H1 (cell line): ENCODE measurements around the gene TLCD2. TPM values are rescaled to one million over a fixed set of nuclear protein-coding genes. Genes with fewer than 3 reads are reported as not detected.

Experiments
- CTCF ChIA-PET: fragments of 300-600 bp; sonication (Branson Sonifier 250); formaldehyde crosslinking; loops from one replicate; lab custom pipeline; 2021; ENCODE audit not compliant: partially characterized antibody; lab: Charles Lee
- POLR2A ChIA-PET: fragments of 300-600 bp; sonication (Branson Sonifier 250); formaldehyde crosslinking; loops from one replicate; lab custom pipeline; 2021; ENCODE audit warnings: inconsistent platforms; ENCODE audit not compliant: partially characterized antibody; lab: Charles Lee
- DNase-seq, 2 experiments: peaks; one replicate each; pipeline versions ENCODE4 v3.0.0 to v3.0.0-alpha.2; 2010 to 2022; ENCODE audit warnings: low spot score in 2 of 2, low read depth in 1 of 2, mixed read lengths in 1 of 2
- FAIRE-seq: peaks from 2 replicates; lab custom pipeline; 2011; peaks lifted over from hg19 to GRCh38; lab: Jason Lieb, UNC
- H2AFZ ChIP-seq: 2 replicates; pipeline ENCODE4 v1.8.1; 2012; ENCODE audit warnings: low read length, inconsistent platforms
- H2AK5ac ChIP-seq: 2 replicates; pipeline ENCODE4 v1.6.1; 2013; ENCODE audit warnings: low read depth, low read length
- H2BK120ac ChIP-seq: replicated peaks from 2 replicates; pipeline ENCODE3; 2013; ENCODE audit warnings: low read depth, low read length, inconsistent platforms
- H2BK12ac ChIP-seq: 2 replicates; pipeline ENCODE4 v1.6.1; 2013; ENCODE audit warnings: low read depth, low read length
- H2BK15ac ChIP-seq: 2 replicates; pipeline ENCODE4 v1.6.1; 2013; ENCODE audit warnings: low read length
- H2BK20ac ChIP-seq: 2 replicates; pipeline ENCODE4 v1.6.1; 2013; ENCODE audit warnings: low read length
- H2BK5ac ChIP-seq: 2 replicates; pipeline ENCODE4 v1.6.1; 2013; ENCODE audit warnings: low read depth, low read length
- H3K14ac ChIP-seq: 2 replicates; pipeline ENCODE4 v1.6.1; 2013; ENCODE audit warnings: inconsistent platforms; ENCODE audit not compliant: insufficient read length
- H3K18ac ChIP-seq: 2 replicates; pipeline ENCODE4 v1.6.1; 2013; ENCODE audit warnings: low read length; ENCODE audit errors: extremely low read depth
- H3K23ac ChIP-seq: 2 replicates; pipeline ENCODE4 v1.6.1; 2013; ENCODE audit warnings: inconsistent platforms; ENCODE audit not compliant: insufficient read length
- H3K23me2 ChIP-seq: 2 replicates; pipeline ENCODE4 v1.6.1; 2013; ENCODE audit warnings: low read depth, low read length
- H3K27ac ChIP-seq: 2 replicates; pipeline ENCODE4 v1.6.1; 2011; ENCODE audit warnings: low read depth, low read length, inconsistent platforms
- H3K27me3 ChIP-seq, 4 experiments: replicated peaks in 1 of 4; 1 replicate in 1 of 4; 2 replicates in 3 of 4; pipeline versions ENCODE4 v1.6.1 to v1.8.1; 2011 to 2013; ENCODE audit warnings: low read length in 3 of 4, mild to moderate bottlenecking in 3 of 4, inconsistent platforms in 2 of 4, mixed read lengths in 2 of 4, moderate library complexity in 1 of 4; ENCODE audit not compliant: control insufficient read depth in 3 of 4, insufficient read depth in 3 of 4; ENCODE audit errors: extremely low read depth in 1 of 4
- H3K36me3 ChIP-seq, 4 experiments: 2 replicates each; pipeline versions ENCODE4 v1.6.1 to v1.8.1; 2011 to 2013; ENCODE audit warnings: mild to moderate bottlenecking in 4 of 4, low read length in 3 of 4, moderate library complexity in 2 of 4, control low read depth in 1 of 4, inconsistent platforms in 1 of 4; ENCODE audit not compliant: insufficient read depth in 4 of 4, control insufficient read depth in 2 of 4
- H3K4ac ChIP-seq: replicated peaks from 2 replicates; pipeline ENCODE3; 2013; ENCODE audit warnings: low read length, low read depth, mixed read lengths, inconsistent platforms; ENCODE audit not compliant: insufficient read length
- H3K4me1 ChIP-seq, 4 experiments: replicated peaks in 1 of 4; 1 replicate in 1 of 4; 2 replicates in 3 of 4; pipeline versions ENCODE4 v1.6.1 to v1.8.1; 2011 to 2013; ENCODE audit warnings: low read length in 3 of 4, inconsistent platforms in 2 of 4, mixed read lengths in 1 of 4; ENCODE audit not compliant: insufficient read depth in 4 of 4, control insufficient read depth in 3 of 4
- H3K4me2 ChIP-seq, 2 experiments: 2 replicates each; pipeline versions ENCODE4 v1.6.1 to v1.8.1; 2011 to 2013; ENCODE audit warnings: low read depth in 2 of 2, low read length in 2 of 2, control low read depth in 1 of 2, inconsistent platforms in 1 of 2, mild to moderate bottlenecking in 1 of 2; ENCODE audit not compliant: insufficient read depth in 1 of 2
- H3K4me3 ChIP-seq, 4 experiments: fragments of 200-600, 300-600 bp in 1 of 4; sonication (generic), shearing (Covaris generic), sonication (Bioruptor Twin) in 1 of 4; 2 replicates each; pipeline versions ENCODE4 v1.5.1 to v1.8.1; 2011 to 2016; ENCODE audit warnings: low read length in 4 of 4, low read depth in 3 of 4, control low read depth in 2 of 4, inconsistent platforms in 2 of 4, mild to moderate bottlenecking in 2 of 4, mixed read lengths in 1 of 4, moderate library complexity in 1 of 4; ENCODE audit not compliant: insufficient read depth in 2 of 4; ENCODE audit errors: extremely low read depth in 1 of 4
- H3K56ac ChIP-seq: replicated peaks from 2 replicates; pipeline ENCODE3; 2013; ENCODE audit warnings: low read depth, mild to moderate bottlenecking, mixed read lengths, low read length, inconsistent platforms; ENCODE audit not compliant: insufficient read length
- H3K79me1 ChIP-seq: 2 replicates; pipeline ENCODE4 v1.6.1; 2013; ENCODE audit warnings: low read depth, low read length, control low read depth
- H3K79me2 ChIP-seq, 2 experiments: 2 replicates each; pipeline versions ENCODE4 v1.6.1 to v1.8.1; 2012 to 2013; ENCODE audit warnings: low read length in 2 of 2, mild to moderate bottlenecking in 2 of 2, inconsistent platforms in 1 of 2; ENCODE audit not compliant: insufficient read depth in 2 of 2, control insufficient read depth in 1 of 2
- H3K9ac ChIP-seq, 4 experiments: replicated peaks in 1 of 4; 1 replicate in 1 of 4; 2 replicates in 3 of 4; pipeline versions ENCODE4 v1.6.1 to v1.8.1; 2011 to 2013; ENCODE audit warnings: low read depth in 3 of 4, low read length in 3 of 4, control low read depth in 2 of 4, mild to moderate bottlenecking in 2 of 4, moderate library complexity in 2 of 4, inconsistent platforms in 1 of 4; ENCODE audit errors: extremely low read depth in 1 of 4
- H3K9me3 ChIP-seq, 2 experiments: 2 replicates each; pipeline versions ENCODE4 v1.6.1 to v1.8.1; 2012 to 2013; ENCODE audit warnings: mild to moderate bottlenecking in 2 of 2, moderate library complexity in 2 of 2, control low read depth in 1 of 2, inconsistent platforms in 1 of 2, low read depth in 1 of 2, low read length in 1 of 2, mixed read lengths in 1 of 2; ENCODE audit not compliant: insufficient read depth in 2 of 2
- H4K20me1 ChIP-seq, 2 experiments: replicated peaks in 1 of 2; 2 replicates each; pipeline versions ENCODE3 to v1.8.1; 2011 to 2013; ENCODE audit warnings: inconsistent platforms in 2 of 2, low read length in 2 of 2, mild to moderate bottlenecking in 1 of 2; ENCODE audit not compliant: insufficient read depth in 2 of 2, control insufficient read depth in 1 of 2
- H4K5ac ChIP-seq: 2 replicates; pipeline ENCODE4 v1.6.1; 2013; ENCODE audit warnings: low read length, low read depth, mixed read lengths, inconsistent platforms; ENCODE audit not compliant: insufficient read length
- H4K8ac ChIP-seq: 2 replicates; pipeline ENCODE4 v1.8.0; 2013; ENCODE audit warnings: mild to moderate bottlenecking, moderate library complexity, low read length, inconsistent platforms; ENCODE audit not compliant: insufficient read depth; ENCODE audit errors: extremely low read depth
- H4K91ac ChIP-seq: replicated peaks from 2 replicates; pipeline ENCODE3; 2013; ENCODE audit warnings: low read length, mixed read lengths, inconsistent platforms; ENCODE audit not compliant: insufficient read length
- JUN ChIP-seq: IDR thresholded peaks from 2 replicates; pipeline ENCODE4 v1.6.1; 2011; ENCODE audit warnings: low read depth, mild to moderate bottlenecking, improper control_type of control experiment, low read length
- KDM4A ChIP-seq: IDR thresholded peaks from one replicate; pipeline ENCODE4 v1.7.1; 2012; ENCODE audit warnings: low read depth, mild to moderate bottlenecking, moderate library complexity, low read length, inconsistent platforms; ENCODE audit not compliant: severe bottlenecking
- KDM5A ChIP-seq: fragments of 200-600 bp; IDR thresholded peaks from 2 replicates; pipeline ENCODE4 v1.7.1; 2012; ENCODE audit warnings: mild to moderate bottlenecking, low read length, inconsistent platforms, mixed read lengths
- SP4 ChIP-seq: IDR thresholded peaks from 2 replicates; pipeline ENCODE4 v1.6.1; 2012; ENCODE audit warnings: low read length, inconsistent platforms
- SUZ12 ChIP-seq: fragments of 200-600 bp; sonication (generic); IDR thresholded peaks from 2 replicates; pipeline ENCODE4 v1.6.1; 2012; ENCODE audit warnings: mild to moderate bottlenecking, inconsistent platforms, low read length, moderate library complexity, mixed read lengths
- ZNF274 ChIP-seq: IDR thresholded peaks from 2 replicates; pipeline ENCODE4 v1.7.0; 2012; ENCODE audit warnings: low read length, borderline replicate concordance; ENCODE audit errors: extremely low read depth
- WGBS, 2 experiments: shearing (Covaris generic) in 1 of 2; methylation state at CpG; one replicate each; pipeline versions ENCODE4 v1.1.6 to v1.1.7; 2013 to 2015; ENCODE audit warnings: low lambda C conversion rate in 2 of 2, mixed read lengths in 2 of 2, inconsistent platforms in 1 of 2, low coverage in 1 of 2, missing lambda C conversion rate in 1 of 2; ENCODE audit not compliant: insufficient replicate concordance in 2 of 2, insufficient coverage in 1 of 2, insufficient read length in 1 of 2; ENCODE audit errors: extremely low coverage in 1 of 2, missing lambda C conversion rate in 1 of 2; 5-methylcytosine and 5-hydroxymethylcytosine counted together
- polyA plus RNA-seq, 7 experiments: library from polyadenylated mRNA; depleted of rRNA in 3 of 7; stranded (reverse) in 5 of 7; unstranded in 2 of 7; fragments of >200 nt in 5 of 7; fragments of 200-250 nt in 2 of 7; gene quantifications; 1 replicate in 5 of 7; 2 replicates in 1 of 7; 4 replicates in 1 of 7; pipeline versions ENCODE4 v1.2.1 to v1.2.3, GENCODE V29; 2011 to 2013; ENCODE audit warnings: missing spikeins in 2 of 7, mixed read lengths in 2 of 7
- total RNA-seq: library from RNA; stranded (reverse); fragmentation: NEBNext Ultra II Directional; extraction: Animal tissue kit (Norgen Biotek cat#: 25700); gene quantifications from 2 replicates; pipeline ENCODE4 v1.2.1, GENCODE V29; 2021

Gene TLCD2
- total and polyA plus RNA-seq, 2 of the 8 experiments (the other 6 are each of a cell fraction or from before 2014, with no cell fraction given): 0.47 to 1.4 TPM

- Histone ChIP-seq H3K27me3 (no peaks in the 10 kb centered on the region), H3K14ac (no peak overlapping the region), H3K4me1 (peaks cover 0 to 5% (median 3%) of the 10 kb centered on the region in 4 experiments; a peak in 3 of 7 replicates), H3K27ac (no peak overlapping the region), H2BK12ac (no peak overlapping the region), H3K9ac (peak overlapping the region in 1 of 4 experiments; percentile 47; a peak in 1 of 7 replicates), H2BK120ac (no peak overlapping the region), H4K5ac (no peak overlapping the region), H3K23ac (no peak overlapping the region), H4K91ac (no peak overlapping the region), H3K56ac (no peak overlapping the region), H2AFZ (no peak overlapping the region), H2BK5ac (no peak overlapping the region), H3K9me3 (no peaks in the 10 kb centered on the region), H3K18ac (no peak overlapping the region), H3K79me1 (peaks cover 9% of the 10 kb centered on the region), H3K4ac (no peak overlapping the region), H2AK5ac (no peak overlapping the region), H4K20me1 (peaks cover 18 to 27% of the 10 kb centered on the region in 2 experiments), H4K8ac (no peak overlapping the region), H3K36me3 (peaks cover 43 to 49% (median 44%) of the 10 kb centered on the region in 4 experiments), H3K23me2 (peaks cover 3% of the 10 kb centered on the region), H3K4me2 (peak overlapping the region; percentile 62 to 86), H2BK20ac (no peak overlapping the region), H3K4me3 (peak overlapping the region; percentile 78 to 87 (median 82)), H2BK15ac (no peak overlapping the region), H3K79me2 (peaks cover 10 to 32% of the 10 kb centered on the region in 2 experiments)
- WGBS, 2 experiments: 89% methylated on average over 5 of the region's 5 CpGs; no CpG with 5 or more reads in 1 of the 2 experiments
- no peak for TF ChIP-seq SUZ12
- TF ChIP-seq ZNF274: no peak
- TF ChIP-seq KDM5A: no peak
- TF ChIP-seq SP4: no peak
- no peak for TF ChIP-seq JUN
- TF ChIP-seq KDM4A: no peak
- FAIRE-seq (no peak), DNase-seq (no peak)
- ChIA-PET POLR2A (interaction anchor here (0.5 to 1.9 kb wide), 8 partner anchors 11 to 575 kb away, joined by 3 to 10 read pairs (median 4); partner anchors contain the start of gene RILP), CTCF (interaction anchor here (0.8 to 2.4 kb wide), 3 partner anchors 14 to 31 kb away, joined by 5 to 13 read pairs (median 10); no protein-coding TSS in a partner anchor)
These were observed 26.7 kb downstream of the TLCD2 start for GRCh38 chr17:1683459-1683858.
